Activated CD4-positive, alpha-beta T cell treated with anti-CD3 and anti-CD28 coated beads for 48 hours (primary cell): ENCODE measurements around the gene SACS.
"Not testable (repeated sequence)": the region's sequence is repeated elsewhere in the genome, so short reads cannot be mapped to it uniquely, and the experiment has no call there.

ENCODE experiments used
- DNase-seq: peaks from one replicate; pipeline ENCODE4 v3.0.0-alpha.2; 2020

SACS gene

GRCh38 chr13:23354520-23354919, 79.0 kb downstream of the SACS start:
- DNase-seq, result no peak

DNA sequence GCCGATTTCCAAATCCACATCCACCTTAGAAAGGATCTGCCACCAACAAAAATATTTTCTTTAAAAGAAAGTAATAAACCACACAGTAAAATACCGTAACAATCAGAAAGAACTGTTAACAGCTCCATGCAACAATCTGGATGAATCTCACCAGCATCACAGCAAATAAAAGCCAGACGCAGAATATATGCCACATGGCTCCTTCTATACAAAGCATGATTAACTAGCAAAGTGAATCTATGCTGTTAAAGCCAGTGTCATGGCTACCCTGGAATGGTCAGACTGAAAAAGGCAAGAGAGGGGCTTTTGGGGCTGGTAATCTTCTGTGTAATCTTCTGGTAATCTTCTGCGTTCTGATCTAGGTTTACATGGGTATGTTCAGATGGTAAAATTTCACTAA, 81.3 kb downstream of the SACS start:
- DNase-seq, result no peak

GRCh38 chr13:23350009-23350408, 83.5 kb downstream of the SACS start:
- no peak for DNase-seq

- no peak for DNase-seq
Measured at GRCh38 chr13:23349161-23349897, 84.2 kb downstream of the SACS start.

- DNase-seq, result no peak
Measured at GRCh38 chr13:23348262-23349127, 85.0 kb downstream of the SACS start.

DNA sequence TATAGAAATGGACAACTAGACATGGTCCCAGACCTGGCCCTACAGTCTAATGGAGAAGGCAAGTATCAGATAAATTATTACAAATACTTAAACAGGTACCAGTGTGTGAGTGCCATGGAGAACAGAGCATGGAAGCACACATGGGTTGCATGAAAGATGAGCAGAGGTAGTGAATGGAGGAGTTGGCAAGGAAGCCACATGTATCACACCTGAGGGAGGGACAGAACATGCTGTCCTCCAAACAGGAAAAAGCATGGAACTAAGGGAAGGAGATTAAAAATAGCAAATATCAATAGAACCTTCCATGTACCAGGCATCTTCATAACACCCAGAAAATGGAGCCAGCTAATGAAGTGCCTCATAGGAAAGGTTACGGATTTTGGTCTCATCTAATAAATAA, 85.9 kb downstream of the SACS start:
- no peak for DNase-seq

- DNase-seq, result no peak
Measured at GRCh38 chr13:23344931-23345595, 88.4 kb downstream of the SACS start.

GRCh38 chr13:23339225-23339624, 94.3 kb downstream of the SACS start:
- no peak for DNase-seq

DNA sequence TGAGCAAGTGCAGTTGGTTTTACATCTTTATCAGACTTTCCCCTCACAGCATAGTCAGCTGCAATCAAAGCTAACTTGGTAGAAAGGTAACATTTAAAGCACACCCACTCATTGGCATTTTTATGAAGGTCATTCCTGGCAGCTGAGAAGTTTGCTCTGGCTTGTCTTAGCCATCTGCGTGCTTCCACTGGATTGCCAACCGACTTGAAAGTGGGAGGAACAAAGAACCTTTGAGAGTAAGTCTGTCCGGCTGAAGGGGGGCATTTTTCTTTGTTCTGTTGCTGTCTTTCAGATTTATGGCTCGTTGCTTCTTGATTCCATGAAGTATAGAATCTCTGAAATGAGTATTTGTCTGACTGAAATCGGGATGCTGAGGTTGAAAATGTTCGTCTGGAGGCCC, 103.1 kb downstream of the SACS start:
- no peak for DNase-seq

DNA sequence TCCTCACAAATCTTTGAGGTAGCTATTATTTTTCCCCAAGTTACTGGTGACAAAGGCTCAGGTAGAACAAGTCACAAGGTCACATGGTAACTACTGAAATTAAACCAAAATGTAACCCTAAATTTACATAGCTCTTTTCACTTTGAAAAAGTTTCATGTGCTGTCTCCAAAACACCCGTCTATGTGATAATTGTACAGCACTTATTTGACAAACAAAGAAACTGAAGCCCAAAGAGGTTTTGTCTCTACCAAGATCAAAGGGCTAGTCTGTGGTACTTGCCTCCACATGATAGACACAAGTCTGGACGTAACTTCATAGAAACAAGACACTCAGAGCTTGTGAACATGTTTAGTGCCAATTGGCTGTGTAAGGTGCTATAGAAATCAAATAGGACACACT, 108.3 kb downstream of the SACS start:
- DNase-seq, result no peak

DNA sequence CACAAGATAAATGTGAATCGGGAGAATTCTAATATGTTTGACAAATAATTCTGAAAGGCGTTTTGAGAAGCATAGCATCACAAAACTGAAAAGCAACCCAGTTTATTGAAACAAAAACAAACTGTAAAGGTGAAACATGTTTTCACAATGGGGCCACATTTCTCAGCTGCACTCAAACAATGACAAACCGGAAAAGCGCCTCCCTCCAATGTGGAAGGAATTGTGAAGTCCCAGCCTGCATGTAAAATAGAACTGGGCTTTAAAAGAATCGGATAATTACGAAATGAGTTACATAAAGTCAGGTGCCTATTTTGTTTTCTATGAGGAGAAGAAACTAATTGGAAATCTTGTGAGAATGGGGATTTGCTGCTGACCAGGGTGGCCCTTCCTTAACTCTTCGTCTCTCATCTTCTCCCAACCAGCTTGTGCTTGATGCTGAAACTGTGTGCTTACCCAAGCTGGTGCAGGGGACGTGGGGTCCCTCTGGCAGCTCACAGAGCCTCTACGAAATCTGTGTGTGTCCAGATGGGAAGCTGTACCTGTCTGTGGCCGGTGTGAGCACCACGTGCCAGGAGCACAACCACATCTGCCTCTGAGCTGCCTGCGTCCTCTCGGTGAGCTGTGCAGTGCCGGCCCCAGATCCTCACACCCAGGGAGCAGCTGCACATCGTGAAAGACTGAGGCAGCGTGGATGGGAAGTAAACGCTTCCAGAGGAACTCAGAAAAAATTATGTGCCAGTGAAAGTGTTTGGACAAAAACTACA, 109.4 kb downstream of the SACS start:
- no peak for DNase-seq

DNA sequence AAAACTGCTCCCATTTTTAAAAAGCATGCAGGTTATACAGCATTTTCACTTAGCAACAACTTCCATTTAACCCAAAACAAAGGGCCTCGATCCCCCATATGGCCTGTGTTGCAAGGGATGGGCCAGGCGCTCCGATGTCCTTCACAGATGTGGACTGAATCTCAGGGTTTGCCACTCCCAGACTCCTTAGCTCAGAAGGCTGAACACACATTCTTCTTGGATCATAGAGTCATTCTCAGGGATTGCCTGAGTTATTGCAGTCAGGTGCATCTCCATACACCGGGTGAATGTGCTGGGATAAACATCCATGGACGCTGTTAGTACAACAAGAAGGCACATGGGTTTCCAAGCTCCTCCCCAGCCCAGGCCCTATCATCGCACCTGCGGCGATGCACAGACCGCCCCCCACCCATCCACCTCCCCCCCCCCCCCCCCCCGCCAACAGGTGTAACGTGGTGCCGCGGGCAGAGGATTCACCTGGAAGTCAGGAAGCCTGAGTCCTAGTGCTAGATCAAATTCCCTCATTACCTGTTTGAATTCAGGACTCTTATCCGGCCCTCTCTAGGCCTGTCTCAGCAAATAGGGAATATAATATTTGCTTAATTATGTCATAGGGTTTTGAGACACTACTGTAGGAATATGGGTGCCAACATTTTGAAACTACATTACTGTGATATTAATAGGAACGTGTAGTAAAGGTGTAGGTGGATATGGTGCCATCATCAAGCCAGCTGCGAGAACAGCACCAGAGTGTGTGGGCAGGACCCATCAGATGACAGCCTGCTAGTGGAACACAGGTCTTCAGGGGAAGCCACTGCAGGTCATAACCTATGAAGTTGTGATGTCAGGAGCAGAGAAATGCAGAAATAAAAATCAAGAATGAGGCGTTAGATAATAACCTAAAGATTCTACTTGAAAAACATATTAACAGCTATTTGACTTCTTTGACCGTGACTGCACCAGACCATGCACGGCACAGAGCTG, 110.9 kb downstream of the SACS start:
- no peak for DNase-seq

- DNase-seq, result peak; percentile 19
Measured at GRCh38 chr13:23321535-23322241, 111.8 kb downstream of the SACS start.

DNA sequence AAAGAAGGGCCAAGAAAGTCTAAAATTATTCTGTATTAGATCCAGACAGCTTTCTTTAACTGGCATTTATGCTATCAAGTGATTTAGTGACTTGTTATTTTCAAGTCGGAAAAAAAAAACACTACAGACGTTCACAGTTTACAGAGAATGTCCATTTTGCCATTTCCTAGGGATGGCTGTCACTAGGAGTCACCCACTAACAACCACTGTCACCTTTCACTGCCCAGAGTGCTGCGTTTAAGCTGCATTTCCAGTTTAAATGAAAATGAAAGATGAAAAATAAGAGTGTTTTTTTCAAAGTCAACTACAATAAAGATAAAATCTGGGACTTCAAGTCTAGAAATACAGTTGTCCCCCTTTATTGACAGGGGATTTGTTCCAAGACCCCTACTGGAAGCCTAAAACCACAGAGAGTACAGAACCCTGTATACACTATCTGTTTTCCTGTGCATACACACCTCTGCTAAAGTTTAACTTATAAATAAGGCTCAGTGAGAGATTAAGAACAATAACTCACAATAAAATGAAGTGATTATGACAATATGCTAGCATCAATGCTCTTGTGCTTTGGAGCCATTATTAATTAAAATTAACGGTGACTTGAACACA, 112.5 kb downstream of the SACS start:
- no peak for DNase-seq

- DNase-seq, result no peak
Measured at GRCh38 chr13:23319883-23320224, 113.6 kb downstream of the SACS start.

DNA sequence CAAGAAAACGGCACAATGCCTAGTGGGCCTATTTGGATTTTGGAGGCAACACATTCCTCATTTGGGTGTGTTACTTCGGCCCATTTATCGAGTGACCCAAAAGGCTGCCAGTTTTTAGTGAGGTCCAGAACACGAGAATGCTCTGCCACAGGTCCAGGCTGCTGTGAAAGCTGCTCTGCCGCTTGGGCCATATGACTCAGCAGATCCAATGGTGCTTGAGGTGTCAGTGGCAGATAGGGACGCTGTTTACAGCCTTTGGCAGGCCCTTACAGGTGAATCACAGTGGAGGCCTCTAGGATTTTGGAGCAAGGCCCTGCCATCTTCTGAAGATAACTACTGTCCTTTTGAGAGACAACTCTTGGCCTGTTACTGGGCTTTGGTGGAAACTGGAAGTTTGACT, 118.7 kb downstream of the SACS start:
- DNase-seq, result not testable (repeated sequence)

- DNase-seq, result no peak
Measured at GRCh38 chr13:23292586-23292985, 140.9 kb downstream of the SACS start.

- DNase-seq, result no peak
Measured at GRCh38 chr13:23289917-23290357, 143.6 kb downstream of the SACS start.

GRCh38 chr13:23288995-23289394, 144.5 kb downstream of the SACS start:
- DNase-seq, result no peak

DNA sequence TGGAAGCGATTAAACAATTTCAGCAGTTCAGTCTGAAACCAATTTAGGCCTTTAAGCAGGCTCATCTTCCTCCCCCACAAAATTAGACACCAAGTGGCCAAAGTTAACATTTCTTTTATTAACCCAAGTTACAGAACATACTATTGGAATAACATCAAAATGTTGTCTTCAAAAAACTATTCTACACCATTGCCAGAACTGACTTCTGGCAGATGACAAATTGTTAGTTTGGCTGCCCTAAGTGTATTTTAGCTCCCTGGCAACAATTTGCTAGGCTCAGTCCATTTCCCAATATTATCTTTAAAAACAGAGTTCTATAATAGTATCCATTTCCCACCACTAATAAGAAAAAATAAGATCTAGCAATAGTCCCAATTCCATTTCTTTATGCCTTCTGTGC, 144.9 kb downstream of the SACS start:
- DNase-seq, result no peak

DNA sequence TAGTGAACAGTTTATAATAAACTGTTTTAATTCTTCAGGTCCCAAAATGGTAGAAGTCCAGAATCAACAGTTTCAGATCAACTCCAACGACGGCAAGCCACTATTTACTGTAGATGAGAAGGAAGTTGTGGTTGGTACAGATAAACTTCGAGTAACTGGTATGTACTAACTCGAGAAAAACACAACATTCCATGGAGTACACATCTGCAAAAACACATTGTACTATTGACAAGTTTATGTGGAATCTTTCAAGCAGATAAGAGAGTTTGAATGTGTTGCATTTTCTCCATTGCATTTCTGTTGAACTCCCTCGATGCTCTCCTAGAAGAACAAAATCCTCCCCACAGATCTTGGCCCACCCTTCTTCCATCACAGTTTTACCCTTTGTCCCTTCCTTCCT, 154.2 kb downstream of the SACS start:
- no peak for DNase-seq
